Cardiac muscle cell (in vitro differentiated cells and primary cell): ENCODE data around the gene COP1. TPM values are rescaled to one million over a fixed set of nuclear protein-coding genes. Genes with fewer than 3 reads are reported as not detected.

Experiments
- DNase-seq, 2 donors: peaks; one replicate each; pipeline versions ENCODE4 v3.0.0 to v3.0.0-alpha.2; 2010 to 2017; ENCODE audit warnings: low read depth in 1 of 2, low spot score in 1 of 2
- H3K27ac ChIP-seq: fragments of 200-600 bp; sonication (generic); 2 replicates; pipeline ENCODE4 v1.5.1; 2016
- H3K27me3 ChIP-seq: fragments of 200-600 bp; sonication (generic); 2 replicates; pipeline ENCODE4 v1.6.0; 2016; ENCODE audit warnings: control low read depth
- H3K36me3 ChIP-seq: fragments of 200-600 bp; sonication (generic); 2 replicates; pipeline ENCODE4 v1.5.1; 2016; ENCODE audit warnings: control low read depth
- H3K4me1 ChIP-seq: fragments of 200-600 bp; sonication (generic); 2 replicates; pipeline ENCODE4 v1.8.1; 2017; ENCODE audit warnings: low read depth, mild to moderate bottlenecking, mixed run types
- H3K4me3 ChIP-seq: fragments of 200-600 bp; sonication (generic); 2 replicates; pipeline ENCODE4 v1.5.1; 2016; ENCODE audit warnings: mild to moderate bottlenecking
- H3K9me3 ChIP-seq: fragments of 200-600 bp; sonication (generic); 2 replicates; pipeline ENCODE4 v1.5.1; 2017; ENCODE audit warnings: low read depth, mild to moderate bottlenecking, control low read depth
- CTCF ChIP-seq: IDR thresholded peaks from 2 replicates; pipeline ENCODE4 v1.5.1; 2012; ENCODE audit warnings: low read depth, mild to moderate bottlenecking, low read length
- polyA plus RNA-seq: library from polyadenylated mRNA; unstranded; fragments of >200 nt; fragmentation: Nextera tagmentation; extraction: Ambion mirVana; gene quantifications from 2 replicates; pipeline ENCODE4 v1.2.1, GENCODE V29; 2016
- total RNA-seq: library from RNA; depleted of rRNA; stranded (reverse); fragments of >200 nt; gene quantifications from 2 replicates; pipeline ENCODE4 v1.2.3, GENCODE V29; 2016

Gene COP1
- total and polyA plus RNA-seq, 2 experiments from 2014 or later: 58.8 to 71.3 TPM

DNA sequence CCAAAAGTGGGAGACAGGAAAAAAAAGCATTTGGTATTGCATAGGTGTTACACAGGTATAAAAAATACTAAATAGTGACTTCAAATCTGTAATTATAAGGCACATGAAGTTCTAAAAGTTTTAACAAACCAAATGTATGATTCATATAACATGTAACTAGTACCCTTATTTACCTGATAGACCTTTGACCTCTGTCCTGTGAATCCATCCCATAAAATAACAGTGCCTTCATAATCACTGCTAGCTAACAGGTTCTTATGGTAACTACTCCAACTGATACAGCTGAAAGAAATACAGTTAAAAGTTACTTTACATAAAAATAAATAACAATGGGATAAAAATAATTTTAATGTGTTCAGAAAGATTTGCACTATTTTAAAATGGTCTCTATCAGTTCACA is 163.5 kb downstream of the COP1 start:
- Histone ChIP-seq H3K4me3 (no peak overlapping the region), H3K9me3 (no peaks in the 10 kb centered on the region), H3K4me1 (no peaks in the 10 kb centered on the region), H3K27me3 (no peaks in the 10 kb centered on the region), H3K27ac (no peak overlapping the region), H3K36me3 (peaks cover 10% of the 10 kb centered on the region)
- TF ChIP-seq CTCF: no peak
- no peak for DNase-seq

- Histone ChIP-seq H3K36me3 (no peaks in the 10 kb centered on the region), H3K27ac (no peak overlapping the region), H3K4me3 (no peak overlapping the region), H3K9me3 (no peaks in the 10 kb centered on the region), H3K27me3 (no peaks in the 10 kb centered on the region), H3K4me1 (no peaks in the 10 kb centered on the region)
- TF ChIP-seq CTCF: no peak
- peak in 1 of 2 donors; percentile 31 for DNase-seq
Observed at GRCh38 chr1:176033881-176034280, 173.2 kb downstream of the COP1 start.

DNA sequence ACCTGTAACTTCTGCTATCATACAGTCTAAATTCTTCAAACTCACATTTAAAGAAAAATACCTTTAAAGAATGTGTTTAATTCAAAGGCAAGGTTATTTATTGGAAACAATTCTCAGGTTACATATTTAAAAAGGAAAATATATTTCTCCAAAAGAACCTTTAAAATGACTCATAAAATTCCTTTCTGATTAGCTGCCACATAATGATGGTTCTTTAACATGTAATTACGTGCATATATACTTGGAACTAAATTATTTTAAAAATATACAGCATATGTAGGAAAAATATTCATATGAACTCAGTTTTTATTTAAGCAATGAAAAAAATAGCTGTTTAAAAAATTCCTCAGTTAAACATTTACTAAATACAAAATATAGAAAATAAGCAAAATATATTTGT is 173.6 kb downstream of the COP1 start:
- TF ChIP-seq CTCF: no peak
- Histone ChIP-seq H3K9me3 (no peaks in the 10 kb centered on the region), H3K36me3 (no peaks in the 10 kb centered on the region), H3K4me1 (no peaks in the 10 kb centered on the region), H3K27ac (no peak overlapping the region), H3K27me3 (no peaks in the 10 kb centered on the region), H3K4me3 (no peak overlapping the region)
- peak in 1 of 2 donors; percentile 3 for DNase-seq

DNA sequence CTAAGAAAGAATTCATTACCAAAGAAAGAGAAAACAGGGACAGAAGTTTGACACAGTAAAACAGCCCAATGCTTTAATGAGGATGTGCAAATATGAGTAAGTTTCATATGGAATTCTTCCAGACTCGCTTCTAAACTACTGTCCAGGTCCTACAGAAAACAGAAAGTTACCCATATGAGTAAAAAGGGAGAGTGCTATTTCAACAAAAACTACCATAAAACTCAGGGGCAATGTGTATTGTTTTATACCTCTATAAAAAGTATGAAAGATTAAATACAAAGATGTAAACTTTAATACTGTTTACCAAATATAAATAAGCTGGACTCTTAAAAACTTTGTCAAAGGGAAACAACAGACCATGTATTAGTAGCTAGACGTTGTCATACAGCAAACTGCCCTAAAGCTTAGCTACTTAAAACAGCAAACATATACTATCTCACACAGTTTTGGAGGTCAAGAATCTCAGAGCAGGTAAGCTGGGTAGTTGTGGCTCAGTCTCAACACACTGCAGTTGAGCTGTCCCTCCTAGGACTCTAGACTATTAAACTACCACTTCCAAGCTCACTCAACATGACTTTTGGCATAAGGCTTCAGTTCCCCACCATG is 174.9 kb downstream of the COP1 start:
- Histone ChIP-seq H3K27ac (no peak overlapping the region), H3K4me3 (no peak overlapping the region), H3K27me3 (no peaks in the 10 kb centered on the region), H3K4me1 (no peaks in the 10 kb centered on the region), H3K9me3 (no peaks in the 10 kb centered on the region), H3K36me3 (no peaks in the 10 kb centered on the region)
- DNase-seq: no peak
- TF ChIP-seq CTCF: no peak

DNA sequence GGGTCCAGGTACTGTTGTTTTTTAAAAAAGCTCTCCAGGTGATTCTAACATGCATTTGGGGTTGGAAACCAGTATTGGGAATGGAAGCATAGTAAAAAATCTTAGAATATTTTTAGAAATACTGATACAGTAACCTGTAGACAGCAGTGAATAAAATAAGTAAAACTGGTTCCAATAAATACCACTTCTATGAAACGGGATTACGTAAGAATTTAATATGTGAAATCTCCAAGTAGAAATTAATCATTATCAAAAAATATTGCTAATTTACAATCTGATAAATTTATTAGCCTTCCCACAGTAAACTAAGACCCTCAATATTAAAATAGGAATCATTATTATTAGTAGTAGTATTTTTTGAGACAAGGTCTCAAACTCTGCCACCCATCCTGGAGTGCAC is 177.5 kb downstream of the COP1 start:
- no peaks in the 10 kb centered on the region for H3K9me3 ChIP-seq

More for the DNA sequence above, 177.5 kb downstream of the COP1 start:
- H3K4me3 ChIP-seq: no peak overlapping the region
- no peak for DNase-seq
- TF ChIP-seq CTCF: no peak
- no peaks in the 10 kb centered on the region for H3K4me1 ChIP-seq
- no peaks in the 10 kb centered on the region for H3K27me3 ChIP-seq
- no peaks in the 10 kb centered on the region for H3K36me3 ChIP-seq
- H3K27ac ChIP-seq: no peak overlapping the region
